Coronary artery (tissue), 2 donors: ENCODE data around the gene CLIP1.
"Not testable (repeated sequence)": the region's sequence is repeated elsewhere in the genome, so short reads cannot be mapped to it uniquely, and the experiment has no call there.

Source experiments
- DNase-seq: peaks from one replicate; pipeline ENCODE4 v3.0.0-alpha.2; 2017; ENCODE audit warnings: low spot score
- H3K27ac ChIP-seq, 2 donors: fragments of 200-600 bp; sonication (generic); one replicate each; pipeline ENCODE4 v1.5.1; 2016 to 2019
- H3K4me3 ChIP-seq: fragments of 200-600 bp; sonication (generic); 2 replicates; pipeline ENCODE4 v1.5.1; 2016; ENCODE audit warnings: mild to moderate bottlenecking, moderate library complexity
- TF ChIP-seq, protein P1 (sequence below): fragments of 200-600 bp; sonication (generic); IDR thresholded peaks from one replicate; pipeline ENCODE4 v1.5.1; 2019; ENCODE audit warnings: antibody characterized with exemption

Gene CLIP1

GRCh38 chr12:122421187-122421820, 1.2 kb downstream of the CLIP1 start:
- Histone ChIP-seq H3K4me3 (peak overlapping the region; percentile 95), H3K27ac (peak overlapping the region; percentile 91 to 100)
- no peak for DNase-seq
- TF ChIP-seq, protein P1, sequence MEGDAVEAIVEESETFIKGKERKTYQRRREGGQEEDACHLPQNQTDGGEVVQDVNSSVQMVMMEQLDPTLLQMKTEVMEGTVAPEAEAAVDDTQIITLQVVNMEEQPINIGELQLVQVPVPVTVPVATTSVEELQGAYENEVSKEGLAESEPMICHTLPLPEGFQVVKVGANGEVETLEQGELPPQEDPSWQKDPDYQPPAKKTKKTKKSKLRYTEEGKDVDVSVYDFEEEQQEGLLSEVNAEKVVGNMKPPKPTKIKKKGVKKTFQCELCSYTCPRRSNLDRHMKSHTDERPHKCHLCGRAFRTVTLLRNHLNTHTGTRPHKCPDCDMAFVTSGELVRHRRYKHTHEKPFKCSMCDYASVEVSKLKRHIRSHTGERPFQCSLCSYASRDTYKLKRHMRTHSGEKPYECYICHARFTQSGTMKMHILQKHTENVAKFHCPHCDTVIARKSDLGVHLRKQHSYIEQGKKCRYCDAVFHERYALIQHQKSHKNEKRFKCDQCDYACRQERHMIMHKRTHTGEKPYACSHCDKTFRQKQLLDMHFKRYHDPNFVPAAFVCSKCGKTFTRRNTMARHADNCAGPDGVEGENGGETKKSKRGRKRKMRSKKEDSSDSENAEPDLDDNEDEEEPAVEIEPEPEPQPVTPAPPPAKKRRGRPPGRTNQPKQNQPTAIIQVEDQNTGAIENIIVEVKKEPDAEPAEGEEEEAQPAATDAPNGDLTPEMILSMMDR: no peak

- TF ChIP-seq, protein P1: no peak
- no peak for DNase-seq
- H3K27ac ChIP-seq: peak overlapping the region; percentile 91 to 100
- H3K4me3 ChIP-seq: peak overlapping the region; percentile 95
These were observed 1.9 kb downstream of the CLIP1 start for GRCh38 chr12:122420471-122421162.

DNA sequence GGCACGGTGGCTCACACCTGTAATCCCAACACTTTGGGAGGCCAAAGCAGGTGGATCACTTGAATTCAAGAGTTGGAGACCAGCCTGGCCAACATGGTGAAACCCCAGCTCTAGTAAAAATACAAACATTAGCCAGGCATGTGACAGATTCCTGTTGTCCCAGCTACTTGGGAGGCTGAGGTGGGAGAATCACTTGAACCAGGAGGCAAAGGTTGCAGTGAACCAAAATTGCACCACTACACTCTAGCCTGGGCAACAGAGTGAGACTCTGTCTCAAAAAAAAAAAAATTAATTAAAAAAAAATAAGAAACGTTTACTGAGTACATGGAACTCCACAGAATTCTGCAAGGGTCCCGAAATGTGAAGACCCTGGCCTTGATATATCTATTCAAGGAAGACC, 3.4 kb downstream of the CLIP1 start:
- not testable (repeated sequence) for DNase-seq, H3K27ac ChIP-seq

GRCh38 chr12:122415665-122416064, 6.8 kb downstream of the CLIP1 start:
- H3K27ac ChIP-seq, H3K4me3 ChIP-seq, DNase-seq: not testable (repeated sequence)

More for the DNA sequence above, 3.4 kb downstream of the CLIP1 start:
- not testable (repeated sequence) for H3K4me3 ChIP-seq

DNA sequence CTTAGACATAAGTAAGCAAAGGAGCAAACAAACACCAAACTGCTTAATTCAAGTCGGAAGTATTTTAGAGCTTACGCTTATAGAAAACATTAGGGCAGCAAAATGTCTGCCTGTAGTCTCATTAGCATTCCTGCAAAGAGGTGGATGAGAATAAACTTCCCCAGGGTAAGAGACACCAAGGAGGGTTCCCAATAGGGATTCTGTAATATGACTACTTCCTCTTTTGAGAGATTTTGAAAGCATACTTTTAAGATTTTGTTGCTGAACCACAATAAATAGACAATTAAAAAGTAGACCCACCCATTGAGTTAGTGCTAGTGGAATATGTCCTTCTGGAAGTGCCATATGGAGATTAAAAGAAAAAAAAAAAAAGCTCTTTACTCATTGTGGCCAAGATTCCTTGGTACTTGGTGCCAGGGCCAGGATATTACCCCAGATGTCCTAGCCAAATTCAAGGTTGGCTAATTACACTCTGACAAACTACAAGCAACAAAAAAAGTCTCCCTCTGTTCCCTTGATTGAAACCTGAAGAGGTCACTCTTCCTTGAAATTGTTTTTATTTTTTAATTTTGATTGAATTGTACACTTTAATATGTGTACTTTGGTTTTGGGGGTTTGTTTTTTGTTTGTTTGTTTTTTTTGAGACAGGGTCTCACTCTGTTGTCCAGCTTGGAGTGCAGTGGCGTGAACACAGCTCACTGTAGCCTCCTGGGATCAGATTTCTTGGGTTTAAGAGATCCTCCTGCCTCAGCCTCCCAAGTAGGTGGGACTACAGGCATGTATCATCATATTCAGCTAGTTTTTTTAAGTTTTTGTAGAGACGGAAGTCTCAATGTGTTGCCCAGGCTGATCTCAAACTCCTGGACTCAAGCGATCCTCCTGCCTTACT, 8.7 kb downstream of the CLIP1 start:
- H3K27ac ChIP-seq: no peak overlapping the region

GRCh38 chr12:122412851-122413433, 9.5 kb downstream of the CLIP1 start:
- no peak for DNase-seq
- no peak overlapping the region for H3K4me3 ChIP-seq
- TF ChIP-seq, protein P1: no peak
- peak overlapping the region; percentile 0 to 44 for H3K27ac ChIP-seq

More for the DNA sequence above, 8.7 kb downstream of the CLIP1 start:
- H3K4me3 ChIP-seq: no peak overlapping the region
- TF ChIP-seq, protein P1: no peak
- DNase-seq: no peak

- TF ChIP-seq, protein P1: no peak
- H3K27ac ChIP-seq: no peak overlapping the region
- no peak for DNase-seq
- H3K4me3 ChIP-seq: no peak overlapping the region
These were observed 10.9 kb downstream of the CLIP1 start for GRCh38 chr12:122411537-122411936.
